Thoracic aorta (tissue), 2 donors: Measurements from ENCODE around the gene COL7A1. TPM values are rescaled to one million over a fixed set of nuclear protein-coding genes. Genes with fewer than 3 reads are reported as not detected.

Source experiments
- ATAC-seq: fragments of 150-250 bp; one replicate; pipeline ENCODE4 v1.8.0; 2017; ENCODE audit warnings: low read depth; ENCODE audit not compliant: insufficient number of reproducible peaks, low FRiP score
- DNase-seq: peaks from one replicate; pipeline ENCODE4 v3.0.0-alpha.2; 2020; ENCODE audit warnings: low spot score
- H3K27ac ChIP-seq, 2 donors: fragments of 200-600 bp; sonication (generic); 1 replicate in 1 of 2; 2 replicates in 1 of 2; pipeline ENCODE4 v1.5.1; 2016; ENCODE audit warnings: mild to moderate bottlenecking in 2 of 2, moderate library complexity in 2 of 2
- H3K27me3 ChIP-seq: fragments of 200-600 bp; sonication (generic); replicated peaks from 2 replicates; pipeline ENCODE4 v1.6.0; 2016; ENCODE audit warnings: mild to moderate bottlenecking; ENCODE audit not compliant: insufficient read depth
- H3K36me3 ChIP-seq: fragments of 200-600 bp; sonication (generic); one replicate; pipeline ENCODE4 v1.5.1; 2016
- H3K4me1 ChIP-seq, 2 donors: fragments of 200-600 bp; sonication (generic); 1 replicate in 1 of 2; 2 replicates in 1 of 2; pipeline versions ENCODE4 v1.5.1 to v1.6.0; 2016; ENCODE audit warnings: low read depth in 2 of 2, mild to moderate bottlenecking in 1 of 2; ENCODE audit not compliant: control insufficient read depth in 1 of 2
- H3K4me3 ChIP-seq: fragments of 200-600 bp; sonication (generic); 2 replicates; pipeline ENCODE4 v1.5.1; 2016; ENCODE audit warnings: mild to moderate bottlenecking
- H3K9me3 ChIP-seq: fragments of 200-600 bp; sonication (generic); 2 replicates; pipeline ENCODE4 v1.5.1; 2016
- CTCF ChIP-seq: fragments of 200-600 bp; sonication (generic); IDR thresholded peaks from one replicate; pipeline ENCODE4 v1.5.1; 2019; ENCODE audit warnings: antibody characterized with exemption
- total RNA-seq, 2 donors: library from RNA; depleted of rRNA; stranded (reverse); fragments of >200 nt; gene quantifications; one replicate each; pipeline versions ENCODE4 v1.1.0 to v1.2.3, GENCODE V29; 2016

The COL7A1 gene
- total RNA-seq, 2 donors from 2014 or later: 16.4 to 26.7 TPM

- no peak overlapping the region for H3K4me3 ChIP-seq
- H3K36me3 ChIP-seq: peaks cover 9% of the 10 kb centered on the region
These were observed 67.1 kb downstream of the COL7A1 start for GRCh38 chr3:48528048-48528447.

DNA sequence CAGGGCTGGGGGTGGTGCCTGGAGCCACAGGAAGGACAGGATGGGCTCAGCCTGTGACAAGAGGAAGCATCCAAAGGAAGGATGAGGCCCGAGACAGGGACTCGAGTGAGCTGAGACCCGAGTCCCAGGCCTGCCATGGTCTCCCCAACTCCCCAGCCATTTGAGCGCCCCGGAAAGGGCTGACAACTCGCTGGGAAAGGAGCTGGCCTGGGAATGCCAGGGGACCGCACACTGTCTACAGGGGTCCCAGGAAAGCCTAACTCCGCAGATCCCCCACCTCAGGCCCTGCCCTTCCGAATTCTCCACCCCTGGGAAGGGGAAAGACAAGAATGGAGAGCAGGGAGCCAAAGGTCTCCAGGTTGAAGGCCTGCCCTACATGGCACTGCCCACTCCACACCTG lies 70.2 kb downstream of the COL7A1 start:
- DNase-seq (no peak), ATAC-seq (no peak)
- H3K4me1 ChIP-seq: no peaks in the 10 kb centered on the region
- TF ChIP-seq CTCF: no peak
- H3K36me3 ChIP-seq: peaks cover 9% of the 10 kb centered on the region
- no peak overlapping the region for H3K4me3 ChIP-seq
- H3K27me3 ChIP-seq: no peaks in the 10 kb centered on the region
- no peaks in the 10 kb centered on the region for H3K9me3 ChIP-seq
- H3K27ac ChIP-seq: no peak overlapping the region

More at GRCh38 chr3:48528048-48528447, 67.1 kb downstream of the COL7A1 start:
- no peaks in the 10 kb centered on the region for H3K4me1 ChIP-seq
- no peak overlapping the region for H3K27ac ChIP-seq
- no peaks in the 10 kb centered on the region for H3K27me3 ChIP-seq
- TF ChIP-seq CTCF: no peak
- no peak for ATAC-seq
- DNase-seq: no peak
- no peaks in the 10 kb centered on the region for H3K9me3 ChIP-seq

DNA sequence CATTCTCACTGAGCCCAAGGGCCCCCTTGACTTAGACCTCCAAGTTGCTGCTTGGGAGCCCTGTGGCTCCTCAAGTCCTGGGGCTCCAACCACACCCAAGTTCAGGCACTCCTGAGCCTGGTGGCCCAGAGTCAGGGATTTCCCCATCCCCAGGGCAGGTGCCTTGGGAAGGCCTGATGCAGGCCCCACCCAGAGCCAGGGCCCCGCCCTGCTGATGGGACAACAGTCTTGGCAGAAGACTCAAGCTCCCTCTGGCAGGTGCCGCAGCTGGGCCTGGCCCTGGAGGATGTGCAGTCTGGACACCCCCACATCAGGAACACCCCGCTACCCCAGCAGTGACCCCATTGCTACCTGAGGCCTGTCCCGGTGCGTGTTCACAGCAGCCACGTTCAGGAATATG lies 73.5 kb downstream of the COL7A1 start:
- H3K27ac ChIP-seq: no peak overlapping the region
- no peaks in the 10 kb centered on the region for H3K9me3 ChIP-seq
- no peak for DNase-seq
- H3K4me1 ChIP-seq: no peaks in the 10 kb centered on the region
- no peak overlapping the region for H3K4me3 ChIP-seq
- TF ChIP-seq CTCF: no peak
- no peaks in the 10 kb centered on the region for H3K27me3 ChIP-seq
- no peak for ATAC-seq
- peaks cover 9% of the 10 kb centered on the region for H3K36me3 ChIP-seq

GRCh38 chr3:48519277-48519643 lies 75.9 kb downstream of the COL7A1 start:
- Histone ChIP-seq H3K27ac (no peak overlapping the region), H3K4me3 (no peak overlapping the region), H3K4me1 (no peaks in the 10 kb centered on the region), H3K36me3 (peaks cover 3% of the 10 kb centered on the region), H3K9me3 (no peaks in the 10 kb centered on the region), H3K27me3 (no peaks in the 10 kb centered on the region)
- TF ChIP-seq CTCF: no peak
- ATAC-seq (no peak), DNase-seq (no peak)

- no peaks in the 10 kb centered on the region for H3K9me3 ChIP-seq
- no peak for TF ChIP-seq CTCF
These were observed 76.4 kb downstream of the COL7A1 start for GRCh38 chr3:48518638-48519276.

More at GRCh38 chr3:48518638-48519276, 76.4 kb downstream of the COL7A1 start:
- Histone ChIP-seq H3K4me1 (no peaks in the 10 kb centered on the region), H3K36me3 (peaks cover 2% of the 10 kb centered on the region), H3K27me3 (no peaks in the 10 kb centered on the region), H3K4me3 (no peak overlapping the region), H3K27ac (no peak overlapping the region)
- ATAC-seq: no peak
- no peak for DNase-seq
